Stomach (tissue), 9 donors: ENCODE results near the gene TTC7B. TPM values are rescaled to one million over a fixed set of nuclear protein-coding genes. Genes with fewer than 3 reads are reported as not detected.

Experiments
- DNase-seq, 2 donors: peaks; one replicate each; pipeline versions ENCODE4 v3.0.0 to v3.0.0-alpha.2; 2013 to 2019
- H3K27ac ChIP-seq, 5 donors: fragments of 200-600 bp in 4 of 5; sonication (generic) in 4 of 5; one replicate each; pipeline ENCODE4 v1.5.1; 2013 to 2019; ENCODE audit warnings: mild to moderate bottlenecking in 1 of 5, moderate library complexity in 1 of 5
- H3K27me3 ChIP-seq, 3 donors: fragments of 200-600 bp; sonication (generic); one replicate each; pipeline ENCODE4 v1.5.1; 2017 to 2019; ENCODE audit warnings: mixed run types in 1 of 3
- H3K36me3 ChIP-seq, 4 donors: fragments of 200-600 bp; sonication (generic); 1 replicate in 3 of 4; 2 replicates in 1 of 4; pipeline ENCODE4 v1.5.1; 2016 to 2019
- H3K4me1 ChIP-seq, 4 donors: fragments of 200-600 bp; sonication (generic); one replicate each; pipeline ENCODE4 v1.5.1; 2016 to 2019
- H3K4me3 ChIP-seq, 4 donors: fragments of 200-600 bp; sonication (generic) in 3 of 4; one replicate each; pipeline ENCODE4 v1.5.1; 2016 to 2019; ENCODE audit warnings: mild to moderate bottlenecking in 1 of 4
- H3K9me3 ChIP-seq, 4 donors: fragments of 200-600 bp; sonication (generic); one replicate each; pipeline ENCODE4 v1.5.1; 2016 to 2019
- EP300 ChIP-seq: sonication (generic); formaldehyde crosslinking; IDR thresholded peaks from one replicate; pipeline ENCODE4 v1.6.1; 2017; ENCODE audit warnings: antibody characterized with exemption
- POLR2A ChIP-seq, 4 donors: fragments of 450-650 bp; IDR thresholded peaks; one replicate each; pipeline ENCODE4 v1.6.1; 2016; ENCODE audit warnings: antibody characterized with exemption in 4 of 4, control low read depth in 2 of 4, mild to moderate bottlenecking in 1 of 4, moderate library complexity in 1 of 4
- POLR2AphosphoS5 ChIP-seq, 3 donors: sonication (generic); formaldehyde crosslinking; IDR thresholded peaks; one replicate each; pipeline ENCODE4 v1.6.1; 2016; ENCODE audit warnings: antibody characterized with exemption in 3 of 3
- WGBS, 5 donors: extraction: QIAGEN DNeasy Blood & Tissue Kit in 3 of 5; methylation state at CpG; one replicate each; pipeline versions ENCODE4 v1.1.5 to v1.1.7; 2013 to 2018; 5-methylcytosine and 5-hydroxymethylcytosine counted together
- intact Hi-C: fragments of 100-400 bp; cut with DNase I; formaldehyde crosslinking; loops from one replicate; pipeline ENCODE4 v1.15.1; 2023; ENCODE audit warnings: low total_unique reads
- polyA plus RNA-seq, 3 donors: library from polyadenylated mRNA; stranded (reverse); fragments of 200-250 nt; gene quantifications; one replicate each; pipeline ENCODE4 v1.2.3, GENCODE V29; 2013
- total RNA-seq, 5 donors: library from RNA; depleted of rRNA; stranded (reverse); fragments of >200 nt; gene quantifications; one replicate each; pipeline versions ENCODE4 v1.1.0 to v1.2.3, GENCODE V29; 2014 to 2016
- TF ChIP-seq, protein P1 (sequence below), 7 experiments: fragments of 450-650 bp in 4 of 7; fragments of 200-600 bp in 3 of 7; sonication (generic) in 3 of 7; IDR thresholded peaks; one replicate each; pipeline ENCODE4 v1.5.1; 2016 to 2019; ENCODE audit warnings: antibody characterized with exemption in 7 of 7, control low read depth in 2 of 7, mild to moderate bottlenecking in 1 of 7
- donor health status: healthy with polysubstance abuse.
- donor health status: Bipolar disorder and iron deficiency.
- donor health status: healthy.

TTC7B gene
- total and polyA plus RNA-seq, 8 donors = 6.8 to 110 (median 17.7) TPM

DNA sequence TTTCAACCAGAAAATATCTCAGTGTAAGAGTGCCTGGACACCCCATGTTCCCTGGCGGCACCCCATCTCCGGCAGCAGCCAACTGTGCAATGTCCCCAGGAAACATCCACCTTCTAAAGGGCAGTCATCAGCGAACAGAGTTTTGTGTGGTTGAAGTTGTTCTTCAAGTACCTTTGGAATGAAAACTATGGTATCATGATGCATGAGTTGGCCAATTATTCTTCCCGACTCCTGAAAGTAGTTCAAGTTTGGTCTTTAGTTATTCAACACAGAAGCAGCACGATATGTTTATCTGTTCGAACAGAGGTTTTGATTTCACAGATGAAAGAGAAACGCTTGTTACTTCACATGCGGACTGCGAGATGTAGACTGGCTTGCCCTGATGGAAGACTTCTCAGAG lies 21.1 kb upstream of the TTC7B start:
- Histone ChIP-seq H3K9me3 (no peaks in the 10 kb centered on the region), H3K27me3 (no peaks in the 10 kb centered on the region), H3K4me1 (peaks cover 0 to 7% (median 3%) of the 10 kb centered on the region in 4 donors), H3K36me3 (no peaks in the 10 kb centered on the region), H3K4me3 (no peak overlapping the region), H3K27ac (no peak overlapping the region)
- 90 to 93% (median 91%) methylated on average over 9 of the region's 9 CpGs for WGBS, 5 donors
- intact Hi-C loops = no loop called here
- DNase-seq = no peak
- TF ChIP-seq POLR2AphosphoS5 (IDR thresholded peaks at IDR 0.05) (no peak), POLR2A (IDR thresholded peaks at IDR 0.05) (no peak)
- TF ChIP-seq, protein P1, sequence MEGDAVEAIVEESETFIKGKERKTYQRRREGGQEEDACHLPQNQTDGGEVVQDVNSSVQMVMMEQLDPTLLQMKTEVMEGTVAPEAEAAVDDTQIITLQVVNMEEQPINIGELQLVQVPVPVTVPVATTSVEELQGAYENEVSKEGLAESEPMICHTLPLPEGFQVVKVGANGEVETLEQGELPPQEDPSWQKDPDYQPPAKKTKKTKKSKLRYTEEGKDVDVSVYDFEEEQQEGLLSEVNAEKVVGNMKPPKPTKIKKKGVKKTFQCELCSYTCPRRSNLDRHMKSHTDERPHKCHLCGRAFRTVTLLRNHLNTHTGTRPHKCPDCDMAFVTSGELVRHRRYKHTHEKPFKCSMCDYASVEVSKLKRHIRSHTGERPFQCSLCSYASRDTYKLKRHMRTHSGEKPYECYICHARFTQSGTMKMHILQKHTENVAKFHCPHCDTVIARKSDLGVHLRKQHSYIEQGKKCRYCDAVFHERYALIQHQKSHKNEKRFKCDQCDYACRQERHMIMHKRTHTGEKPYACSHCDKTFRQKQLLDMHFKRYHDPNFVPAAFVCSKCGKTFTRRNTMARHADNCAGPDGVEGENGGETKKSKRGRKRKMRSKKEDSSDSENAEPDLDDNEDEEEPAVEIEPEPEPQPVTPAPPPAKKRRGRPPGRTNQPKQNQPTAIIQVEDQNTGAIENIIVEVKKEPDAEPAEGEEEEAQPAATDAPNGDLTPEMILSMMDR (IDR thresholded peaks at IDR 0.05) = no peak

DNA sequence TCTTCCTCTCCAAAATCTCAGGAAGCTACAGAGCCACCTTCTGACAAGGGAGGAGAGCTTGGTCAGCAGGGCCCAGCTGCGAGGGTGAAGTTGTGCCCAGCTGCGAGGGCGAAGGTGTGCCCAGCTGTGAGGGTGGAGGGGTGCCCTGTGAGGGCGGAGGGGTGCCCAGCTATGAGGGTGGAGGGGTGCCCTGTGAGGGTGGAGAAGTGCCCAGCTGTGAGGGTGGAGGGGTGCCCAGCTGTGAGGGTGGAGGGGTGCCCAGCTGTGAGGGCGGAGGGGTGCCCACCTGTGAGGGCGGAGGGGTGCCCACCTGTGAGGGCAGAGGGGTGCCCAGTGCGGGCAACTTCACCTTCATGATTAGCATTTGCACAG lies 20.4 kb upstream of the TTC7B start:
- H3K4me3 ChIP-seq = no peak overlapping the region
- peaks cover 0 to 7% (median 3%) of the 10 kb centered on the region in 4 donors for H3K4me1 ChIP-seq
- TF ChIP-seq POLR2AphosphoS5 (IDR thresholded peaks at IDR 0.05) (no peak), EP300 (no peak), POLR2A (IDR thresholded peaks at IDR 0.05) (no peak)
- TF ChIP-seq, protein P1 (IDR thresholded peaks at IDR 0.05) = no peak
- H3K36me3 ChIP-seq = no peaks in the 10 kb centered on the region
- no peak for DNase-seq
- no peaks in the 10 kb centered on the region for H3K27me3 ChIP-seq
- WGBS, 5 donors = 80 to 89% (median 85%) methylated on average over 5 to 7 of the region's 7 CpGs
- no peak overlapping the region for H3K27ac ChIP-seq
- H3K9me3 ChIP-seq = no peaks in the 10 kb centered on the region
- intact Hi-C loops = no loop called here

DNA sequence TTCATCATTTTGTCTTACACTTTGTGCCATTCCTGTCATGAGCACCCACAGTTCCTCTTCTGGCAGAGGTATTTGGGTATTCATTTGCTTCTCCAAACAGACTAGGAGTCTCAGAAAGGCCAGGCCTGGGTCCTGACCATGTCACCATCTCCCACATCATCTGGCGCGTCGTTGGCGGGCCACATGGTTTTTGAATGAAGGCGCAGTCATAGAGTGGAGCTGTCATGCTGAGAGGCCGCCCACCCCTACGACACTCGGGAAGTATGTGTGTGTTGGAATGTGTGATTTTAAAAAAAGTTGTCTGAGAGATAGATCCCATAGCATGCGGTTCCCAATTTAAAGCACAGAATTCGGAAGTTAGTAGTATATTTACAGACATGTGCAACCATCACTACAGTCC lies 15.6 kb upstream of the TTC7B start:
- DNase-seq = no peak
- Histone ChIP-seq H3K9me3 (no peaks in the 10 kb centered on the region), H3K4me3 (no peak overlapping the region), H3K4me1 (peaks cover 12 to 19% (median 17%) of the 10 kb centered on the region in 4 donors), H3K27ac (no peak overlapping the region), H3K27me3 (no peaks in the 10 kb centered on the region), H3K36me3 (no peaks in the 10 kb centered on the region)
- TF ChIP-seq POLR2AphosphoS5 (IDR thresholded peaks at IDR 0.05) (no peak), EP300 (no peak), POLR2A (IDR thresholded peaks at IDR 0.05) (no peak)
- TF ChIP-seq, protein P1 (IDR thresholded peaks at IDR 0.05) = no peak
- intact Hi-C loops = no loop called here
- WGBS, 5 donors = 92 to 95% (median 93%) methylated on average over 10 of the region's 10 CpGs

DNA sequence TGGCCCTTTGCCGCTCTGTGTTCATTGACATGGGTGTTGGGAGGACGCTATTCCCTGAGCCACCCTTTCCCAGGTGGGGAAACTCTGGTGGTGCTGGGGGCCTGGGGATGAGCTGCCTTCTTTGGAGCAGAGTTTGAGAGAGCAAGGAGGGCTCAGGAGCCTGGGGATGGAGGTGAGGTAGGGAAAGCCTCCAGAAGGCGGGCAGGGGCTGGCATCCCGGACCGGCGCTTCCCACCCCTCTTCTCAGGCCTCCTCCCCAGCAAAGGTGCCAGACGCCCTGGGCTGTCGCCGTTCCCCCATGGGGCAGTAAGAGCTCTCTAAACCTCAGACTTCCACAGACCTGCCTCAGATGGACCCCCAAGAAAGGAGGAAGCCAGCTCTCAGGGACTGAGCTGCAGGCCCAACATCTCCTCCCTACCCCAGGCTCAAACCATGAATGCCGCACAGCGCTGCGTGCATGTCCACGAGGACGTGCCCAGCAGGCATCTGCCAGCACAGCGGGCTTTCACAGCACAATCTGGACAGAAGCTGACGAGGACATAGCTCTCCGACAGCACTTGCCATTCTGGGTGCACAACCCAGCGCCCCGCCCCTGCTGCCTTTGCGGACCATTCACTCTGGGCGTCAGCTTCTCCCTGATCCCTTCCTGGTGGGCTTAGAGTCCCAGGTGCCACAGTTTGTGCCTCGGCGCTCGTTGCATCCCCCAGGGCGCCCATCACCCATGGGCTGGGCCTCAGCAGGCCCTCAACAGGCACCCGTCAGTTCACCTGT lies 14.9 kb upstream of the TTC7B start:
- no peaks in the 10 kb centered on the region for H3K27me3 ChIP-seq
- intact Hi-C loops = no loop called here
- no peak for DNase-seq
- no peaks in the 10 kb centered on the region for H3K9me3 ChIP-seq
- no peak for TF ChIP-seq POLR2AphosphoS5 (IDR thresholded peaks at IDR 0.05)
- TF ChIP-seq POLR2A (IDR thresholded peaks at IDR 0.05) = no peak
- TF ChIP-seq, protein P1 (IDR thresholded peaks at IDR 0.05) = no peak
- H3K27ac ChIP-seq = no peak overlapping the region
- H3K4me3 ChIP-seq = no peak overlapping the region
- no peaks in the 10 kb centered on the region for H3K36me3 ChIP-seq
- peaks cover 12 to 17% (median 15%) of the 10 kb centered on the region in 4 donors for H3K4me1 ChIP-seq
- WGBS, 5 donors = 88 to 93% (median 90%) methylated on average over 24 to 26 of the region's 26 CpGs
